Sigmoid colon (tissue), 4 donors: ENCODE data around the gene C8A.

Experiments
- EP300 ChIP-seq, 4 donors: sonication (generic); formaldehyde crosslinking; IDR thresholded peaks; one replicate each; pipeline ENCODE4 v1.6.1; 2017; ENCODE audit warnings: antibody characterized with exemption in 4 of 4
- POLR2A ChIP-seq, 2 donors: fragments of 450-650 bp; IDR thresholded peaks; one replicate each; pipeline ENCODE4 v1.6.1; 2016; ENCODE audit warnings: antibody characterized with exemption in 2 of 2, mild to moderate bottlenecking in 2 of 2, moderate library complexity in 2 of 2
- TF ChIP-seq, protein P1 (sequence below), 4 experiments: fragments of 450-650 bp in 3 of 4; fragments of 200-600 bp in 1 of 4; IDR thresholded peaks; one replicate each; pipeline ENCODE4 v1.5.1; 2016 to 2019; ENCODE audit warnings: antibody characterized with exemption in 4 of 4, mild to moderate bottlenecking in 3 of 4, moderate library complexity in 2 of 4

- TF ChIP-seq POLR2A (IDR thresholded peaks at IDR 0.05) (no peak), EP300 (IDR thresholded peaks at IDR 0.05) (no peak)
- TF ChIP-seq, protein P1, sequence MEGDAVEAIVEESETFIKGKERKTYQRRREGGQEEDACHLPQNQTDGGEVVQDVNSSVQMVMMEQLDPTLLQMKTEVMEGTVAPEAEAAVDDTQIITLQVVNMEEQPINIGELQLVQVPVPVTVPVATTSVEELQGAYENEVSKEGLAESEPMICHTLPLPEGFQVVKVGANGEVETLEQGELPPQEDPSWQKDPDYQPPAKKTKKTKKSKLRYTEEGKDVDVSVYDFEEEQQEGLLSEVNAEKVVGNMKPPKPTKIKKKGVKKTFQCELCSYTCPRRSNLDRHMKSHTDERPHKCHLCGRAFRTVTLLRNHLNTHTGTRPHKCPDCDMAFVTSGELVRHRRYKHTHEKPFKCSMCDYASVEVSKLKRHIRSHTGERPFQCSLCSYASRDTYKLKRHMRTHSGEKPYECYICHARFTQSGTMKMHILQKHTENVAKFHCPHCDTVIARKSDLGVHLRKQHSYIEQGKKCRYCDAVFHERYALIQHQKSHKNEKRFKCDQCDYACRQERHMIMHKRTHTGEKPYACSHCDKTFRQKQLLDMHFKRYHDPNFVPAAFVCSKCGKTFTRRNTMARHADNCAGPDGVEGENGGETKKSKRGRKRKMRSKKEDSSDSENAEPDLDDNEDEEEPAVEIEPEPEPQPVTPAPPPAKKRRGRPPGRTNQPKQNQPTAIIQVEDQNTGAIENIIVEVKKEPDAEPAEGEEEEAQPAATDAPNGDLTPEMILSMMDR (IDR thresholded peaks at IDR 0.05): no peak
Observed at GRCh38 chr1:56901716-56902115, 47.1 kb downstream of the C8A start.
